OCI-LY3 (cell line): ENCODE results near the gene TEDC1.

Source experiments
- H2AFZ ChIP-seq: fragments of 200-600, 300-600 bp; shearing (Covaris generic); 2 replicates; pipeline ENCODE4 v1.6.0; 2014; ENCODE audit warnings: antibody characterized with exemption, low read depth, low read length
- H3K27ac ChIP-seq: fragments of 200-600, 300-600 bp; sonication (generic); 2 replicates; pipeline ENCODE4 v1.5.1; 2014; ENCODE audit warnings: mild to moderate bottlenecking, low read length, moderate library complexity, mixed read lengths
- H3K27me3 ChIP-seq: fragments of 200-600, 300-600 bp; sonication (generic); 2 replicates; pipeline ENCODE4 v1.6.1; 2014; ENCODE audit warnings: low read depth, low read length, mixed read lengths
- H3K36me3 ChIP-seq: fragments of 200-600, 300-600 bp; sonication (generic); replicated peaks from 2 replicates; pipeline ENCODE3; 2014; ENCODE audit warnings: low read depth, low read length, mixed read lengths
- H3K4me1 ChIP-seq: fragments of 300-600, 200-600 bp; sonication (generic); 2 replicates; pipeline ENCODE4 v1.6.1; 2014; ENCODE audit warnings: low read length, mixed read lengths
- H3K4me2 ChIP-seq: fragments of 200-600, 300-600 bp; sonication (generic); 2 replicates; pipeline ENCODE4 v1.6.1; 2014; ENCODE audit warnings: low read length, mixed read lengths
- H3K4me3 ChIP-seq: fragments of 300-600, 200-600 bp; sonication (generic); 2 replicates; pipeline ENCODE4 v1.5.1; 2014; ENCODE audit warnings: antibody characterized with exemption, mild to moderate bottlenecking, low read length, moderate library complexity
- H3K79me2 ChIP-seq: fragments of 300-600, 200-600 bp; shearing (Covaris generic); 2 replicates; pipeline ENCODE4 v1.6.1; 2014; ENCODE audit warnings: mild to moderate bottlenecking, low read length, mixed read lengths
- H3K9ac ChIP-seq: fragments of 300-600, 200-600 bp; shearing (Covaris generic); 2 replicates; pipeline ENCODE4 v1.6.0; 2014; ENCODE audit warnings: mild to moderate bottlenecking, low read length, moderate library complexity
- H3K9me3 ChIP-seq: fragments of 200-600, 300-600 bp; shearing (Covaris generic); 2 replicates; pipeline ENCODE4 v1.6.1; 2014; ENCODE audit warnings: low read length, mixed read lengths; ENCODE audit not compliant: insufficient read depth
- H4K20me1 ChIP-seq: fragments of 200-600, 300-600 bp; sonication (generic); 2 replicates; pipeline ENCODE4 v1.6.1; 2016; ENCODE audit warnings: low read length, mixed read lengths; ENCODE audit not compliant: insufficient read depth
- CTCF ChIP-seq: fragments of 200-600, 300-600 bp; sonication (generic); IDR thresholded peaks from 2 replicates; pipeline ENCODE4 v1.5.1; 2014; ENCODE audit warnings: antibody characterized with exemption, low read length, low read depth
- EZH2phosphoT487 ChIP-seq: fragments of 200-600 bp; shearing (Covaris generic); IDR thresholded peaks from 2 replicates; pipeline ENCODE4 v1.6.1; 2018; ENCODE audit warnings: antibody characterized with exemption, mixed run types, low read depth

The TEDC1 gene

GRCh38 chr14:105473033-105473676 is 17.9 kb upstream of the TEDC1 start:
- no peaks in the 10 kb centered on the region for H3K79me2 ChIP-seq
- H4K20me1 ChIP-seq = no peaks in the 10 kb centered on the region
- peak overlapping the region; percentile 86 for H3K4me2 ChIP-seq
- H3K27me3 ChIP-seq = peaks cover 5% of the 10 kb centered on the region
- no peaks in the 10 kb centered on the region for H3K9me3 ChIP-seq
- H2AFZ ChIP-seq = no peak overlapping the region
- H3K4me1 ChIP-seq = peaks cover 4% of the 10 kb centered on the region; the same call in 1 of the 2 replicates
- H3K27ac ChIP-seq = no peak overlapping the region
- H3K9ac ChIP-seq = no peak overlapping the region
- no peaks in the 10 kb centered on the region for H3K36me3 ChIP-seq
- H3K4me3 ChIP-seq = peak overlapping the region; percentile 77; the same call in 1 of the 2 replicates
- no peak for TF ChIP-seq EZH2phosphoT487
- TF ChIP-seq CTCF = no peak

GRCh38 chr14:105473677-105474482 is 17.2 kb upstream of the TEDC1 start:
- Histone ChIP-seq H3K79me2 (no peaks in the 10 kb centered on the region), H4K20me1 (no peaks in the 10 kb centered on the region), H3K27ac (no peak overlapping the region), H3K9ac (no peak overlapping the region), H3K9me3 (no peaks in the 10 kb centered on the region), H3K4me1 (peaks cover 4% of the 10 kb centered on the region; the same call in 1 of the 2 replicates), H3K4me2 (peak overlapping the region; percentile 86), H3K36me3 (no peaks in the 10 kb centered on the region), H3K4me3 (peak overlapping the region; percentile 77), H2AFZ (no peak overlapping the region), H3K27me3 (peaks cover 7% of the 10 kb centered on the region)
- TF ChIP-seq EZH2phosphoT487 (no peak), CTCF (no peak)

DNA sequence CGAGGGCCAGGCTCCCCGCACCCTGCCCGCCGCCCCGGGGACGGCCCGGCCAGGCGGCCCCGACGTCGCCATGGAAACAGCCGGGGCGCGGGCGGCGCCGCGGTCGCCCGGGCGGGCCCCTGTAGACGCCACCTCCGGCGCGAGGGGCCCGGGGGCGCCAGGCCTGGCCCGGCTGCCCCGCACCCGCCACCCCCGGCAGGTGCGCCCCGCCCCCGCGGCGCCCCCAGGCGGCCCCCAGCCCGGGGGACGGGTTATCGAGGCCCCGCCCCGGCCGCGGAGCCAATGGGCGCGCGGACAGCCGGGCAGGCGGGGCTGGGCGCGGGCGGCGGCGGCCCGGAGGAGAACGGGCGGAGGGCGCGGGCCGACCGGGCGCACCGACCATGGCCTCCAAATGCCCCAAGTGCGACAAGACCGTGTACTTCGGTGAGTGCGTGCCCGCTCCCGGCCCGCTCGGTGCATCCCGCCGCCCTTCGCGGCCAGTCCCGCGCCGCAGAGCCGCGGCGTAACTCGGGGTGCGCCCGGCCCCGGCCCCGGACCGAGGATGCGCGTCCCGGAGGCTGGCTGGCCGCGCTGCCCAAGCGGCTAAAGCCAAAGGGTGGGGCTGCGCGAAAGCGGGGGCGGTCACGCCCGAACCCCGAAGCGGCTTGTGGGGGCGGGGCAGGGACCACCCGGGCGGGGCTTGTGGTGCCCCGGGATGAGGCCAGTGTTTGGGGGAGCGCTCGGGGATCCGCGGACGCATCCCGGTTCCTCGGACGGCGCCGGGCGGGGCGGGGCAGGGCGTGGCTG is 16.4 kb upstream of the TEDC1 start, which contains the start of gene CRIP2:
CRIP2 (plus strand) TSS at position 339 of the 786 bp plus-strand sequence; CDS start at position 381, 42 bp downstream.
- Histone ChIP-seq H3K4me2 (peak within 1 kb of the TSS; percentile 86), H3K4me1 (peaks cover 4% of the 10 kb centered on the region; the same call in 1 of the 2 replicates), H2AFZ (no peak within 1 kb of the TSS), H3K9ac (no peak within 1 kb of the TSS), H3K9me3 (no peaks in the 10 kb centered on the region), H3K27me3 (peaks cover 11% of the 10 kb centered on the region), H3K79me2 (no peaks in the 10 kb centered on the region), H3K27ac (no peak within 1 kb of the TSS), H3K4me3 (peak within 1 kb of the TSS; percentile 77), H4K20me1 (no peaks in the 10 kb centered on the region), H3K36me3 (no peaks in the 10 kb centered on the region)
- TF ChIP-seq EZH2phosphoT487 (no peak), CTCF (no peak)
